ENCODE results near the gene EIPR1.
"Not testable (repeated sequence)": the region's sequence is repeated elsewhere in the genome, so short reads cannot be mapped to it uniquely, and the experiment has no call there.

EIPR1 gene

DNA sequence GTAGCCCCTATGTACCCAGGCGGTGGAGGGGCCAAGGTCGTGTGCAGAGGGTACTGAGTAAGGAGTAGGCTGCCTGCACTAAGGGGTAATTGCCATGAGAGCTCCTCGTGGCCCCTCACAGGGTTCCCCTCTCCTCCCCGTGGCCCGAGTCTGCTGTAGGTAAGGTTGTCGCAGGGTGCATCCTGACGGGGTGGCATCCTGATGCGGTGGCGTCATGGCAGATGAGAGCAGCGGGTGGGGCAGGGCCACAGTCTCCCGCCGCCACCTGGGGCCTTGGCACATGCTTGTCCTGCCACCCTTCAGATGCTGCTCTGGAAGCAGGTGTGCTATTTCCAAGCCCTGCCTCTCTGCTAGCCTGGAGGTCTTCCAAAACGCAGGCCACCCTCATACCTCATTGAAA lies 89.7 kb downstream of the EIPR1 start:
- no peak for DNase-seq (ENCODE audit: low read depth)

DNA sequence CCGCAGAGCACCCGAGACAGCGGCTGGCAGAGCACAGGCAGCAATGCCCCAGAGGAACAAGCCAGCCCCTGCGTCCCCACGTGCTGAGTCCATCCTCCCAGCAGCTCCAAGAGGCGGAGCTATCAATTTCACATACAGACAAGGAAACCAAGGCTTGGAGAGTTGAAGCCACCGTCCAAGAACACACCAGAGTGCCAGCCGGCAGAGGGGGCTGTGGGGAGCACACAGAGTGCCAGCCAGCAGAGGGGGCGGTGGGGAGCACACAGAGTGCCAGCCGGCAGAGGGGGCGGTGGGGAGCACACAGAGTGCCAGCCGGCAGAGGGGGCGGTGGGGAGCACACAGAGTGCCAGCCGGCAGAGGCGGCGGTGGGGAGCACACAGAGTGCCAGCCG lies 91.0 kb downstream of the EIPR1 start:
- DNase-seq (ENCODE audit: low read depth), result not testable (repeated sequence)

DNA sequence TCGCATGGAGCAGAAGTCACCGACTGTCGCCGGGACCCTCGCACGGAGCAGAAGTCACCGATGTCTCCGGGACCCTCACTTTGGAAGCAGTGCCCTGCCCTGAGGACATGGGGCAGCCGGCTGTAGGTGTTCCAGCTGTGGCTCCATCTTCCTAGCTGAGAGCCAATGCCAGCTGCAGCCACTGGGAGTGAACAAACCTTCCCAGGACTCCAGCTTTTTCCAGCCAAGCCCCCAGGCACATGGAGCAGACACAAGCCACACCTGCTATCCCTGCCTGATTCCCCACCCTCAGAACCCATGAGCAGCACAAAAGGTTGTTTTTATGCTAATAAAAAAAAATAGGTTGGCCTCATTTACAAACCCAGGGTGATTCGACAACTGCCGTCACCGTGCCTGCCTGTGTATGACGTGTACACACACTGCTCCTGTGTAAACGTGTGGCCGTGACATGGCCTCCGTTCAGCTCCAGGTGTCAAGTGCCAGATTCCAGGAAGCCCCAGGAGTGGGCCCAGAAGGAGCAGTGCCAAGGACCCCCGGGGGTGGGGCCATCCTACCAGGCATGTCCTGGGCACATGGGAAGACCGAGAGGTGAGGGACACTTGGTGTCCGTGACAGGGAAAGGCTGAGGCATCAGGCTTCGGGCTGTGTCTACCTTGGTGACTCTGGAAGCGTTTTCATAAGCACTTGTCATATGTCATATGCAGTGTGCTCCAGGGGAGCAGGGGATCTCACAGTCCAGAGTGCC lies 91.5 kb downstream of the EIPR1 start:
- DNase-seq (ENCODE audit: low read depth), result no peak

DNA sequence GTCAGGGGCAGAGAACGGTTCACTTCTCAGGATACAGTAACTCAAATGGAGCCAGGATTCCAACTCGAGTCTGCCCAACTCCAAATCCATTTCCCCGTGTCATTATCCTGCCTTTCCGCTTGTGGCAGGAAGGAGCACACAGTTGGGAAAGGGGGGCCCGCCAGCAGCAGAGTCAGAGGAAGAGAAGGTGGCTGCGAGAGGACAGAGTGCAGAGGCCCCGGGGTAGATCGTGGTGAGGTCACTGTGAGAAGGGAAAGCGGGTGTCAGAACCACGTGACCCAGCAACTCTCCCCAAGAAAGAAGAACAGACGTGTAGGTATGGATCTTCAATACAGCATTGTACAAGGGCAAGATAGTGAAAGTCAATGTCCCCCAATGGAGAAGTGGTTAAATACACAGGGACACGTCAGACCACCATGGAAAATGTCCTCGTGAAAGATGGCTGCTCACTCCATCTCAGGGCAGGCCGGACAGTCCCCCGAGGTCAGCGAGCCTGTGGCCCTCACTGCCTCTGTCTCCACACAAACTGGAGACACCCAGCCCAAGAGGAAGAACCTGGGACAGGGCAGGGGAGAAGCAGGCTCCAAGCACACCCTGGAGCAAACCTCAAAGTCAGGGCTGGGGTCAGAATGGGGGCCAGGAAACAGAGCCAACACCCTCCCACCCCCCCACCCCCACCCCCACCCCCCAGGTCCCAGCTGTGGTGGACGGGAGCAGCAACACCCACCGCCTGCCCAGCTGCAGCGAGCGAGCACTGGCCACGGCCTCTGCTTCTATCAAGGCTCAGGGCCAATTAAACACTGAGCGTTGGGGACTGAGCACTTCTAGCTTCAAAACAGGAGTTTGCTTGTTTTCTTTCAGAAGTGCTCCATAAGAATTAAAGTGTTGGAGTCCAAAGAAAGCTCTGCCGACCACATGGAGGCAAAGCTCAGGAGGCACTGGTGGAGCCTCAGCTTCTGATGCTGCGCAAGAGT lies 92.7 kb downstream of the EIPR1 start:
- DNase-seq (ENCODE audit: low read depth), result no peak

DNA sequence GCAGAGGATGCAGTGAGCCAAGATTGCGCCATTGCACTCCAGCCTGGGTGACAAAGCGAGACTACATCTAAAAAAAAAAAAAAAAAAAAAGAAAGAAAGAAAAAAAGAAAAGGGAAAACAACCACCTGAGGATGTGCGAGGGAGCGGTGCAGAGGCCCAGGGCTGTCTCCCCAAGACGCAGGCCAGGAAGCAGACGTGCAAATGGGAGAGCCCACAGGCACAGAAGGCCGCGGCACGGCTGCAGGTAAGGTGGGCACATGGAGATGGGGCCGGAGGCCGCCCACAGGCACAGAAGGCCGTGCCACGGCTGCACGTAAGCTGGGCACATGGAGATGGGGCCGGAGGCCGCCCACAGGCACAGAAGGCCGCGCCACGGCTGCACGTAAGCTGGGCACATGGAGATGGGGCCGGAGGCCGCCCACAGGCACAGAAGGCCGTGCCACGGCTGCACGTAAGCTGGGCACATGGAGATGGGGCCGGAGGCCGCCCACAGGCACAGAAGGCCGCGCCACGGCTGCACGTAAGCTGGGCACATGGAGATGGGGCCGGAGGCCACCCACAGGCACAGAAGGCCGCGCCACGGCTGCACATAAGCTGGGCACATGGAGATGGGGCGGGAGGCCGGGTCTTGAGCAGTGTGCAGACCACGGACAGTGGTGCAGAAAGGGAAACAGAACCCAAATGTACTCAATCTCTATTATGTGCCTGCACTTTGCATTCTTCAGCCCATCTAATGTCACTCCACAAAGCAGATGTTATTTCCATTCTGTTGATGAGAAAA lies 93.6 kb downstream of the EIPR1 start:
- DNase-seq (ENCODE audit: low read depth), result not testable (repeated sequence)

DNA sequence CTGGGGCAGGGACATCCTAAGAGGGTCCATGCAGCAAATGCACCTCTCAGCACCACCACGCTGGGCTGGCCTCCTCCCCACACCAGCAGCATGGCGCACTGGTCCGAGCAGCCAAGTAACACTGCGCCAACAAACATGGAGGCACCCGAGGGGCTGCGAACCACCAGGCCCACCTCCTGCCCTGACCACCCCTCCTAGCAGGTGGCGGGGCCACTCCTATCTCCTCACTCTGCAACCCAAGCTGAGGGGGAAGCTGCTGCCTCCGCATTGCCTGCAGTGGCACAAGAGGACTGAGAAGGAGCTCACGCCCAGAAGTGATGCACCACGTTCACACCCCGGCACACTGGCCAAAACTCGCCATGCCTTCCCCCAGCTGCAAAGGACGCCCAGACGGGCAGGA lies 94.4 kb downstream of the EIPR1 start:
- DNase-seq (ENCODE audit: low read depth), result no peak

DNA sequence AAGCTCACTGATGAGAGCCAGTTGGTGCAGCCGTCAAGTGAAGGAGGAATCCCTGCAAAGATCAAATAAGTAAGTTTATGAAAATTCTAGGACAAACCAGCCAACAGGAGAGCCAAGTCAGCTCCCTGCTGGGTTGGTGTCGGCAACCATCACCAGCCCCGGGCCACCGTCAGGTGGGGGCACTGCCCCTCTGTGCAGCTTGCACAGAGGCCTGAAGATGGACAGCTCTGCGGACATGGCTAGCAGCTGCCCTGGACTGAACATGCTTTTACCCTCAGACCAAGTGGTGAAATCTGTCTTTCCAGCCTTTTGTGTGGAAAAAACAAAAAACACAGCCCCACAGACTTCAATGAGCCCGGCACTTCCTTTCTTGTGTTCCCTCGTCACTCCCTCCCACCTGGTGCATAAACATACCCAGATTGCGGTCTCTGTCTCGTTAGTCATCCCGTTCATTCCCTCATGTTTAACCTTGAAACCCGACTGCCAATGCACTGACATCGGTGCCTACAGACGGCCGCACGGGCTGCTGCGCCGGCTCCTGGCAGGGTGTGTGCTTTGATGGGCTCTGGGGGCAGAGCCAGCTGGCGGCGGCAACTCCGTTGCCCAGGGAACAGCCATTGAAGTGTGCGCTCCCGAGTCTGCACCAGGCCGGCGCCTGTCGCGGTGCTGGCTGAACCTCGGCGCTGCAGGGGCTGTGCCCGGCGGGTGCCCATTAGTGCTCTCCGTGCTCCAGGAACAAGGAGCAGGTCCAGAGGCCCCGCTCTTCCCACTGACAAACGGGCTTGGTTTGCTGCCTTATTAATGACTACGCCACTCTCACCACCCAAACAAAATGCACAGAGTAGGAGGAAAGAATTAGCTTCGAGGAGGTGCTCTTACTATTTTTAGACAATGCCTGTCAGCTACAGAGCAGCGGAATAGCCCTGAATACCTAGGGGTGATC lies 95.3 kb downstream of the EIPR1 start:
- DNase-seq (ENCODE audit: low read depth), result no peak

DNA sequence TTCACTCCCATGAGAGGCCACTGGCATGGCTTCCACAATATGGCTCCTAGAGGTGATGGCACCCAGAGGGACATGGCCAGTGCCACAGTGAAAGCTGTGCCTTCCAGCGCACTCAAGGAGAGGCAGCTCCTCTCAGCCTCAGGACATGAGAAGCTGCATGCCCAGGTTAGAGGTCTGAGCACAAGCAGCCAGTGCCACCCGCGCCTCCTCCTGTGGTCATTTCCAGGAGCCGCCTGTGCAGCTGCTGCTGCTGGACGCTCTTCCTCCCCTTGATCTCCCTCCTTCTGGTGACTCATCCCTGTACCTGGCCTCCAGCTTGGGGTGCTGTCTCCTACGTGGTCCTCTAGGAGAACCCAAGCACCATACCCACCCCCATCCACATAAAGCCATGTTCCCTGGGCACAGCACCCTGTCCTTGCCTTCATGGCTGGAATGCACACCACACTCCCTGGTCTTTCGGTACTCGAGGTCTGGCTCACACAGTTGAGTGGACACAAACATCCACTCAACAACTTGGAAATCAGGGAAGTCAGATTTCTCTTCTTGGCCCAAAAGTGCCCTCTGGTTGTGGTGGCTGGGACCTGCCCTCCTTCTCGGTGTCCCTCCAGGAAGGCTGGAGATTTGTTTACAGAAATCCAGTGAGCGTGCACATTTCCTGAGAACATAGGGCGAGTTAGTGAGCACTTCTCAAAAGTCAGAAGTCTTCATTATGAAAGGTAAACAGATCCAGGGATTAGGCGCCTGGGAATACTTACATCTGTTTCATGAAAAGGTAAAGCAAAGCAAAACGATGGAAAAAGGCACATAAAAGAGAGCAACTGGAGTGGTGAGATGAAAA lies 96.7 kb downstream of the EIPR1 start:
- no peak for DNase-seq (ENCODE audit: low read depth)

DNA sequence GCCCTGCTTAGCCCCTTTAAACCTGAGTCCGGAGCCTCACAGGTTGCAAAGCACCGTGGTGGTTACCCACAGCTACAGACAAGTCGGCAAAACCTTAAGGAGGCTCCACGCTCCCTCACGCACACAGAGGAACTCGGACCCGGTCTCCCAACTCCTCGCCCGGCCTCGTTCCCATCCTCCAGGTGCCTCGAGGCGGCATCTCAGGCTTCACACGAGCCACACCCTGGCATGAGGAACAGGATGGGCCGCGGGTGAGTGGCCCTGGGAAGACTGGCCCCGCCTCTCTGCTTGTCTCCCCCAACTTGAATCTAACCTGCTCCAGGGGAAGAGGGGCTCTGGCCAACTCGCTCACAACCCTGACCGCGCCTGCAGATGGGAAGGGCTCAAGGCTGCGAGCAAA lies 97.4 kb downstream of the EIPR1 start:
- DNase-seq (ENCODE audit: low read depth), result no peak

DNA sequence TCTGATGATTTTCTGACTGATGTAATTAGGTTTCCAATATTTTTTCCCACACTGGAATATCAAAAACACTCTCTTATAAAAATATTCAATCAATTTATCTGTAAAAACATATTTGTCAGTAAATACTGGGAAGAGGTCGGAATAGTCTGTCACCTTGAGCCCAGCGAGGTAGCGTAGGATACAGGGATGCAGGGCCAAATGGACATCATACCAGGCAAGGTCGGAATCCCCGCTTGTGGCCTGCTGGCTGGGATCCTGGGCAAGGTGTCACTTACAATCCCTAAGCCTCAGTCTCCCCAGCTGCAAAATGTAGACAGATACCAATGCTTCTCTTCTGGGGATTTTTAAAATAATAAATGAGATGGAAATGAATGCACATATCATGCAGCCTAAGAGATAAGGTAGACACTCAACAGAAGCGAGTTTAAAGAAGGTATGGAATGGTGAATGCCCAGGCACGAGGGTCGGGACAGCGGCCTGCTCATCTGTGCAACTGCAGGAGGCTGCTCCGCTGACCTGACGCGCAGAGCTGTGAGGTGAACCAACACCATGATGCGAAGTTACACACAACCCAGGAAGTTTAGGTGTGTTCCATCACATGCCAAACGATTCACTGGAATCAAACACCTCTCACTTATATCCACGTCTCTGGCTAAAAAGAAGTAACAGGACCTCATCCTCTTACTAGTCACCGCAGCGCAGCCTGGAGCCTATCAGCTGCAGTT lies 98.2 kb downstream of the EIPR1 start:
- DNase-seq (ENCODE audit: low read depth), result no peak

DNA sequence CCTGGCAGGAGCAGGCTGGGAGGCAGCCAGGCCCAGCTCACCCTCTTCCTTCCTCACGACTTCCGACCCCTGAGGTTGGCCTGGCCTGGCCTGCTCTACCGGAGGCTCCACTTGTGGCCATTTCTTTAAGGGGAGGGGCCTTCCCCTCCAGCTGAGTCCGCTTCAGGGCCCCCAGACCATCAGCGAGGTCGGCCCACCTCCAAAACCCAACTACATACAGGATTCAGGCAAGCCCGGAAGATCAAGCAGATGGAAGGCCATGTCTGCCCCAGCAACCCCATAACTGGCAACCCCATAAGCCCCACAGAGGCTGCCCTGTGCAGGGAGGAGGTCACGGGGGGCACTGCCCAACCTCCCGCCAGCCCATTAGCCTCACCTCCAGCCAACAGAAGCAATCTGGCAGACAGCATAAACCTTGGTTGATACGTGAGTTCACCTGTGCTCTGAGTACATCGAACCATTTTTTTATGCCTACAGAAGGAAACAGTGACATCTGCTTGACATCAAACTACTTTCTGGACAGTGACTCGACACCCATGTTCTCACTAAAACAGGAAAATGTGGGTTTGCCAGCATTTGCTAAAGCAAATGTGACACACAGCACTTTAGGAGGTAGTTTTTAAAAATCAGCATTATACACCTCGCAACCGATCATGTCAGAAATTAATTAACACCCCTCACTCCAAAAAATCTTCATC lies 98.9 kb downstream of the EIPR1 start:
- DNase-seq (ENCODE audit: low read depth), result no peak

DNA sequence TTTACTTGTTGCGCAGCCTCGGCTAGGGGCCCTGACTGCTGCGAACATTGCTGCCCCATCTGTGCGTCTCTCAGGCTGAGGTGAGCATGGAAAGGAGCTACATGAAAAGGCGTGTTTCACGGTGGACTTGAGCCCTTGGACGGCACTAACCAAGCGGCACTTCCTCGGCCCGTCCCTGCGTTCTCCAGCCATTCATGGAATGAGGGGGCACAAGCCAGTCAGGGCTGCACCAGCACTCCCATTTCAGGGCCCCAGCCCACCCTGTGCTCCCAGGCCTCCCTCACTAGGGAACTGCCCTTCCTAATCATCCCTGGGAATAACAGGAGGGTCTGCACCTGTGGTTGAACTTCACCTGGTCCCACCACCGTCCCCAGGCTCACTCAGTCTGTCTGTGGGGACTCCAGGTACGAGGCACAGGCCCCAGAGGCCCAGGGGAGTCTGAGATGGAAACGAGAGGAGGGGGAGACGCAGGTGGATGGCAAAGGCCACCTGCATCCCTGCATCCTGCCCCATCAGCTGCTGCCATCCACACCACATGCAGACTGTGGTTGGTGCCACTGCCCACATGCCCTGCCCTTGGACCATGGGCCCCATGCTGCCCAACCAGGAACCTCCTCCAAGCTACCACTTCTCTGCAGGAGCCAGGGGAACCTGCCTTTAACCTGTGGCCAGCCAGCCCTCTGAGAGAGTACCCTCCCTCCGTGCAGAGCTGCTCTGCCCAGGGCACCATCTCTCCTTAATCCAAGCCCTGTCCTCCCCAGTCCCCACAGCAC lies 99.7 kb downstream of the EIPR1 start:
- no peak for DNase-seq (ENCODE audit: low read depth)

DNA sequence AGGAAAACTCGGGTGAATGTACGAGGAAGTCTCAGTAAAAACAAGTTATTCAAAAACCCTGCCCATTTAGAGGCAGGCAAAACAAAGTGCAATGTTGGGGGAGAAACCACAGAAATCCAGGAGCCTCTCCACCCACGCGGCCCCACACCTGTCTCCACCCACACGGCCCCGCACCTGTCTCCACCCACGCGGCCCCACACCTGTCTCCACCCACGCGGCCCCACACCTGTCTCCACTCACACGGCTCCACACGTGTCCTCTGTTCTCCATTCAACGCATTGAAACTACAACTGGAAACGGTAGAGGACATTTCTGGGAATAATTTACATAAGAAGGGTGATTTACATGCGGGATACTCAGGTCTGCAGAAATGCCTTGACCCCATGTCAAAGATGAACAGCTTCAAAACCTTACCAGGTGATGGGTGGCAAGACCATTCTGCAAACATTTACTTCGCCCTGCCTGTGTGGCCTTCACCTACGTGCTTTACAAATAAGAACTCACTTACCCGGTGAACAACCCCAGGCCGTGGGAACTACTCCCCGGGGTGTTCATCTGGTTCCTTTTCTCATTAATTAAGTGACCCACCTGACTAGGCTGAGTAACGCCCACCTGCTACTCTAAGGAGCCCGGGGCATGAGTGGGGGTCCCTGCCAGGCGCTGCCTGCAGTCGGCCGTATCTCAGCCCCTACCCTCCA lies 100.4 kb downstream of the EIPR1 start:
- no peak for DNase-seq (ENCODE audit: low read depth)

DNA sequence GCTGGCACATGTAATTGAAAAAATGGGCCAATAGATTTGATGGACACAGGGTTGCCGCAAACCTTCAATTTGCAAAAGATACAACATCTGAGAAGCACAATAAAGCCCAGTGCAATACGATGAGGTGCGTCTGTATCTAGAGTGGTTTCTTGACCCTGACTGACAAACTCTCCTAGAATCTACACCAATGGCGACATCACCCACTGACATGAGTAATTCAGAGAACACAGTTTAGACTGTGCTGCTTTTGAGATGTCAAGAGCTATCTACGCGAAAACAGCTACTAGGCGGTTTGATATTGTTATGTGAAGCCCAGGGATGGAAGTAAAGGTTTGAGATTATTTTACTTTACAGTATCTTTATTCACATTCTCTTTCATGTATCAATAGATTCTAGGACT lies 104.9 kb downstream of the EIPR1 start:
- DNase-seq (ENCODE audit: low read depth), result no peak

DNA sequence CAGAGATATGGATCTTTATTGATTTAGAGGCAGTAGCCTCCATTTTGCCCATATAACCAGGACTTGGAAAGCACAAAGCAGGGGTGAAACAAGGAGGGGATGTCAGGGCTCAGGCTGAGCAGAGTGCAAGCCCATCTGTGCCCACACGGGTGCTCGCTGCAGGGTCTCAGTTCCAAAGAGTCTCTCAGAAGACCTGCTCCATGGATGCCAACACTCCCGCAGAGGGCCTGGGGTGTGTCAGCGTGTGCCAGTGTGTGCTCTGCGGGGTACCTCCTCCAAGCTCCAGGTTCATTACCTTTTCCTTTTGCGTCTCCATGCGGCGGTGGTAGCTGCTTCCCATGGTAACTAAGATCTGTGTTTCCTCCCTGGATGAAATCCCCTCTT lies 107.5 kb downstream of the EIPR1 start:
- no peak for DNase-seq (ENCODE audit: low read depth)

DNA sequence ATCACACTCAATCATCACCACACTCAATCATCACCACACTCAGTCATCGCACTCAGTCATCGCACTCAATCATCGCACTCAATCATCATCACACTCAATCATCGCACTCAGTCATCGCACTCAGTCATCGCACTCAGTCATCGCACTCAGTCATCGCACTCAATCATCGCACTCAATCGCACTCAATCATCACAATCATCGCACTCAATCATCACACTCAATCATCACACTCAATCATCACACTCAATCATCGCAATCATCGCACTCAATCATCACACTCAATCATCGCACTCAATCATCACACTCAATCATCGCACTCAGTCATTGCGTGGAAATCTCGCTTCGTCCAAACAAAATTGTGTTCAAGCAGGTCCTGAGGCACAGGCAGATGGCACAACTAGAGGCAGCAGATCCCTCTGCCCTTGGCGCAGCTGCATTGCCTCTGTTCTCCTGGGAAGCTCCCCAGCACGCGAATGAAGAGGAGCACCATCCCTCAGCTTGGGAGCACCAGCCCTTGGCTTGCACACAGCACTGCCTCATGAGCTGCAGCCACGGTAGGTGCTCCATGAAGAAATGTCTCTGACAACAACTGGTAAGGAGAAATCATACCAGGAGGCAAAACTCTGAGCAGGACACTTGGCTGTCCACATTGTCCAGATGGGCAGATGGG lies 108.1 kb downstream of the EIPR1 start:
- DNase-seq (ENCODE audit: low read depth), result no peak

DNA sequence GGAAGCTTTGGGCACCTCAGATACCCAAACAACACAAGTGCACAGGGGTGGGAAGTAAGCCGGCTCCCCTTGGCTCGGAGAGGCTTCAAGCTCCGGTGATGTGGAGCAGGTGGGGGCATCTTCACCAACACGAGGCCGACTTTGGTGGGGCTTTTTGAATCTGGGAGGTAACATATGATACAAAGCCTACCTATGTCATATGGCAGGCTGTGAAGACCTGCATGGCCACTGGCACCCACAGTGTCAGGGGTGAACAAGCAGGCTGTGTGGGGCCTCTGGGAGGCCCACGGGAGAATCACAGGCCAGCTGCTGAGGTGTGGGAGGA lies 109.0 kb downstream of the EIPR1 start:
- no peak for DNase-seq (ENCODE audit: low read depth)
